SK-N-SH treated with all-trans-retinoic acid at 6 μM for 48 hours (cell line): ENCODE results near the gene RECQL5.

Source experiments
- CREB5 ChIP-seq: fragments of 250-450 bp; sonication (Bioruptor Pico); IDR thresholded peaks from 2 replicates; pipeline ENCODE4 v1.5.1; 2020; ENCODE audit warnings: low read depth, mild to moderate bottlenecking, moderate library complexity
- PATZ1 ChIP-seq: fragments of 250-450 bp; sonication (Bioruptor Pico); IDR thresholded peaks from 2 replicates; pipeline ENCODE4 v1.8.0; 2020; ENCODE audit warnings: mild to moderate bottlenecking, moderate library complexity, borderline replicate concordance
- TCF4 ChIP-seq: fragments of 250-450 bp; sonication (Bioruptor Pico); IDR thresholded peaks from 2 replicates; pipeline ENCODE4 v1.8.0; 2021; ENCODE audit warnings: mild to moderate bottlenecking, moderate library complexity, borderline replicate concordance
- TSHZ2 ChIP-seq: fragments of 250-450 bp; sonication (Bioruptor Pico); IDR thresholded peaks from 2 replicates; pipeline ENCODE4 v1.5.0; 2020; ENCODE audit warnings: mild to moderate bottlenecking, moderate library complexity
- ZC3H10 ChIP-seq: fragments of 250-450 bp; sonication (Bioruptor Pico); IDR thresholded peaks from 2 replicates; pipeline ENCODE4 v1.5.1; 2021; ENCODE audit warnings: mild to moderate bottlenecking, moderate library complexity
- ZFP30 ChIP-seq: fragments of 450-650 bp; formaldehyde crosslinking; IDR thresholded peaks from 2 replicates; pipeline ENCODE4 v1.5.0; 2022; ENCODE audit warnings: mild to moderate bottlenecking, moderate library complexity
- ZNF8 ChIP-seq: fragments of 450-650 bp; formaldehyde crosslinking; IDR thresholded peaks from 2 replicates; pipeline ENCODE4 v1.5.0; 2020; ENCODE audit warnings: mild to moderate bottlenecking, moderate library complexity
- TF ChIP-seq, protein P1 (sequence below): fragments of 250-450 bp; sonication (Bioruptor Pico); IDR thresholded peaks from 2 replicates; pipeline ENCODE4 v1.8.0; 2021; ENCODE audit warnings: low read depth, mild to moderate bottlenecking, moderate library complexity, borderline replicate concordance

GRCh38 chr17:75676461-75676860, 9.5 kb upstream of the RECQL5 start:
- no peak for TF ChIP-seq CREB5 (CRISPR knock-in tag)
- TF ChIP-seq PATZ1 (CRISPR knock-in tag), result no peak
- TF ChIP-seq ZC3H10 (CRISPR knock-in tag), result no peak
- TF ChIP-seq ZNF8 (CRISPR knock-in tag), result no peak
- no peak for TF ChIP-seq ZFP30 (CRISPR knock-in tag)
- TF ChIP-seq TCF4, result no peak
- TF ChIP-seq, protein P1, sequence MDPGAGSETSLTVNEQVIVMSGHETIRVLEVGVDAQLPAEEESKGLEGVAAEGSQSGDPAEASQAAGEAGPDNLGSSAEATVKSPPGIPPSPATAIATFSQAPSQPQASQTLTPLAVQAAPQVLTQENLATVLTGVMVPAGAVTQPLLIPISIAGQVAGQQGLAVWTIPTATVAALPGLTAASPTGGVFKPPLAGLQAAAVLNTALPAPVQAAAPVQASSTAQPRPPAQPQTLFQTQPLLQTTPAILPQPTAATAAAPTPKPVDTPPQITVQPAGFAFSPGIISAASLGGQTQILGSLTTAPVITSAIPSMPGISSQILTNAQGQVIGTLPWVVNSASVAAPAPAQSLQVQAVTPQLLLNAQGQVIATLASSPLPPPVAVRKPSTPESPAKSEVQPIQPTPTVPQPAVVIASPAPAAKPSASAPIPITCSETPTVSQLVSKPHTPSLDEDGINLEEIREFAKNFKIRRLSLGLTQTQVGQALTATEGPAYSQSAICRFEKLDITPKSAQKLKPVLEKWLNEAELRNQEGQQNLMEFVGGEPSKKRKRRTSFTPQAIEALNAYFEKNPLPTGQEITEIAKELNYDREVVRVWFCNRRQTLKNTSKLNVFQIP (CRISPR knock-in tag), result no peak
- TF ChIP-seq TSHZ2 (CRISPR knock-in tag), result no peak
